WERI-Rb-1 (cell line): ENCODE data around the gene PSTPIP2.

Experiments
- DNase-seq: peaks from one replicate; pipeline ENCODE4 v3.0.0-alpha.2; 2020
- H3K27ac ChIP-seq: fragments of 250-450 bp; sonication (Bioruptor Pico); 2 replicates; pipeline ENCODE4 v1.5.1; 2020; ENCODE audit warnings: mild to moderate bottlenecking, moderate library complexity
- H3K27me3 ChIP-seq: fragments of 250-450 bp; sonication (Bioruptor Pico); 2 replicates; pipeline ENCODE4 v1.5.1; 2021; ENCODE audit warnings: mild to moderate bottlenecking, low read depth, moderate library complexity; ENCODE audit not compliant: insufficient read depth, severe bottlenecking
- H3K36me3 ChIP-seq: fragments of 250-450 bp; sonication (Bioruptor Pico); 2 replicates; pipeline ENCODE4 v1.5.1; 2020; ENCODE audit warnings: mild to moderate bottlenecking, moderate library complexity
- H3K4me3 ChIP-seq: 2 replicates; pipeline ENCODE4 v1.5.1; 2011; ENCODE audit warnings: low read depth, mild to moderate bottlenecking, control low read depth, low read length
- H3K9me3 ChIP-seq: fragments of 250-450 bp; sonication (Bioruptor Pico); 2 replicates; pipeline ENCODE4 v1.5.1; 2021; ENCODE audit warnings: mild to moderate bottlenecking, moderate library complexity; ENCODE audit not compliant: severe bottlenecking
- CTCF ChIP-seq: IDR thresholded peaks from 2 replicates; pipeline ENCODE4 v1.5.1; 2011; ENCODE audit warnings: low read depth, mild to moderate bottlenecking, control low read depth, inconsistent platforms, low read length

The PSTPIP2 gene

GRCh38 chr18:45945669-45946068 lies 126.4 kb downstream of the PSTPIP2 start:
- DNase-seq = no peak
- Histone ChIP-seq H3K4me3 (no peak overlapping the region), H3K27ac (no peak overlapping the region), H3K27me3 (no peaks in the 10 kb centered on the region), H3K36me3 (peaks cover 85% of the 10 kb centered on the region), H3K9me3 (no peaks in the 10 kb centered on the region)
- TF ChIP-seq CTCF = no peak

- Histone ChIP-seq H3K27ac (no peak overlapping the region), H3K4me3 (no peak overlapping the region), H3K27me3 (no peaks in the 10 kb centered on the region), H3K36me3 (peaks cover 83% of the 10 kb centered on the region), H3K9me3 (no peaks in the 10 kb centered on the region)
- TF ChIP-seq CTCF = no peak
- DNase-seq = no peak
Observed at GRCh38 chr18:45940724-45941123, 131.3 kb downstream of the PSTPIP2 start.

DNA sequence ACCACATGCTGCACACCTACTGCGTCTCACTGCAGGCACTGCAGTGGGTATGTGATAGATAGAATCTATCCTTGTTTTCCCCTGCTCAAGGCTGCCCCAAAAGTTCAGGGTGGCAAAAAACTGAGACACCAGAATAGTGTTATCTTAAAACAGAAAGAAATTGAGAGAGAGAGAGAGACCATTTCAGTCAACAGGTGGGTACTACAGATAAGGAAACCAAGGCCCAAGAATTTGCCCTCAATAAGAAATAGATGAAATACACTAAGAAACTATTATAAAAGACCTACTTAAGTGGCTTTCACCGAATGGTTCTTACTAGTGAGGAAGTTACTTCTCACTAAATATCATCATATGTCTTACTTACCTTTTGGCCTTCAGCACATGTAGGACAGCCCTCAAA lies 132.8 kb downstream of the PSTPIP2 start:
- peaks cover 80% of the 10 kb centered on the region for H3K36me3 ChIP-seq
- H3K4me3 ChIP-seq = no peak overlapping the region
- H3K27ac ChIP-seq = no peak overlapping the region
- DNase-seq = no peak
- H3K27me3 ChIP-seq = no peaks in the 10 kb centered on the region
- no peaks in the 10 kb centered on the region for H3K9me3 ChIP-seq
- no peak for TF ChIP-seq CTCF

GRCh38 chr18:45938488-45938935 lies 133.5 kb downstream of the PSTPIP2 start:
- Histone ChIP-seq H3K27ac (no peak overlapping the region), H3K4me3 (no peak overlapping the region), H3K9me3 (no peaks in the 10 kb centered on the region), H3K27me3 (no peaks in the 10 kb centered on the region), H3K36me3 (peaks cover 77% of the 10 kb centered on the region)
- no peak for TF ChIP-seq CTCF
- DNase-seq = no peak

- no peak for TF ChIP-seq CTCF
- no peak for DNase-seq
- Histone ChIP-seq H3K27me3 (no peaks in the 10 kb centered on the region), H3K9me3 (no peaks in the 10 kb centered on the region), H3K36me3 (peaks cover 65% of the 10 kb centered on the region), H3K27ac (no peak overlapping the region), H3K4me3 (no peak overlapping the region)
Observed at GRCh38 chr18:45935591-45936335, 136.3 kb downstream of the PSTPIP2 start.
